ENCODE results near the gene PLEKHA5.

GRCh38 chr12:19110221-19110940 lies 19.2 kb upstream of the PLEKHA5 start:
- TF ChIP-seq, protein P1, sequence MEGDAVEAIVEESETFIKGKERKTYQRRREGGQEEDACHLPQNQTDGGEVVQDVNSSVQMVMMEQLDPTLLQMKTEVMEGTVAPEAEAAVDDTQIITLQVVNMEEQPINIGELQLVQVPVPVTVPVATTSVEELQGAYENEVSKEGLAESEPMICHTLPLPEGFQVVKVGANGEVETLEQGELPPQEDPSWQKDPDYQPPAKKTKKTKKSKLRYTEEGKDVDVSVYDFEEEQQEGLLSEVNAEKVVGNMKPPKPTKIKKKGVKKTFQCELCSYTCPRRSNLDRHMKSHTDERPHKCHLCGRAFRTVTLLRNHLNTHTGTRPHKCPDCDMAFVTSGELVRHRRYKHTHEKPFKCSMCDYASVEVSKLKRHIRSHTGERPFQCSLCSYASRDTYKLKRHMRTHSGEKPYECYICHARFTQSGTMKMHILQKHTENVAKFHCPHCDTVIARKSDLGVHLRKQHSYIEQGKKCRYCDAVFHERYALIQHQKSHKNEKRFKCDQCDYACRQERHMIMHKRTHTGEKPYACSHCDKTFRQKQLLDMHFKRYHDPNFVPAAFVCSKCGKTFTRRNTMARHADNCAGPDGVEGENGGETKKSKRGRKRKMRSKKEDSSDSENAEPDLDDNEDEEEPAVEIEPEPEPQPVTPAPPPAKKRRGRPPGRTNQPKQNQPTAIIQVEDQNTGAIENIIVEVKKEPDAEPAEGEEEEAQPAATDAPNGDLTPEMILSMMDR (optimal IDR thresholded peaks at IDR 0.05 in 1 of 3, IDR thresholded peaks at IDR 0.05 in 1 of 3, conservative IDR thresholded peaks at IDR 0.05 in 1 of 3; ENCODE audit: extremely low read depth in 1 of 3, insufficient read depth in 2 of 3, low read length in 3 of 3): no peak
- no peak for TF ChIP-seq EZH2 (IDR thresholded peaks at IDR 0.05; ENCODE audit: low read length)

Measured in keratinocyte (primary cell).